ENCODE measurements around the gene NTNG1. TPM values are rescaled to one million over a fixed set of nuclear protein-coding genes. Genes with fewer than 3 reads are reported as not detected.

Gene NTNG1
- total and polyA plus RNA-seq, 2 of the 13 experiments (the other 11 are each of a cell fraction or from before 2014, with no cell fraction given), result not detected

DNA sequence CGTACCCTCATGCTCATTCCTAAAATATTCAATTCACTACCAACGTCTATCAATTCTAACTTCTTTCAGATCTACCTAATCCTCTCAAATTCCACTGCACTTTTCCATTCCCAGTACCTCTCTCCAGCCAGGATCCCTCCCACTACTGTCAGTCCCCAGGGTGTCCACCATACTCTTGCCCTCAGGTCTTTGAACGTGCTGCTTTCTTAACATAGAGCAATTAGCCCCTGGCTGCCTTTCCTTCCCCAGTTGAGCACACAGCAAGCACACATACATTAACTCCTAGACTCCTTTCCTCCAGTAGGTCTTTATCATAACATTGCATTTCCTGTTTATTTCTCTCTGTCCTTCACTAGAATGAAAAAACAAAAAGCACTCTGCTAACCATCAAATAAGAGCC lies 126.7 kb downstream of the NTNG1 start:
- DNase-seq (ENCODE audit: low spot score), result no peak
- H3K36me3 ChIP-seq (replicated peaks in 1 of 2; ENCODE audit: control insufficient read depth in 1 of 2, insufficient read depth in 2 of 2, low read length in 2 of 2), result no peaks in the 10 kb centered on the region
- CTCF ChIA-PET (ENCODE audit: low intra/inter-chr PET ratio, low total read pairs), result no interaction called here
- TF ChIP-seq ZNF296 (CRISPR knock-in tag; conservative IDR thresholded peaks at IDR 0.05) (no peak), PHB2 (IDR thresholded peaks at IDR 0.05; ENCODE audit: partially characterized antibody) (no peak), ZNF556 (CRISPR knock-in tag; IDR thresholded peaks at IDR 0.05; ENCODE audit: borderline replicate concordance) (no peak), ZIK1 (CRISPR knock-in tag; IDR thresholded peaks at IDR 0.05; ENCODE audit: borderline replicate concordance, low read depth) (no peak), ZNF484 (CRISPR knock-in tag; IDR thresholded peaks at IDR 0.05; ENCODE audit: borderline replicate concordance, low read depth) (no peak), ZNF563 (CRISPR knock-in tag; IDR thresholded peaks at IDR 0.05) (no peak), ETV6 (CRISPR knock-in tag; conservative IDR thresholded peaks at IDR 0.05) (no peak), ZNF747 (CRISPR knock-in tag; IDR thresholded peaks at IDR 0.05; ENCODE audit: borderline replicate concordance) (no peak), ZSCAN9 (CRISPR knock-in tag; IDR thresholded peaks at IDR 0.05; ENCODE audit: borderline replicate concordance) (no peak), ZNF629 (CRISPR knock-in tag; conservative IDR thresholded peaks at IDR 0.05) (no peak), TAF1 (CRISPR knock-in tag; IDR thresholded peaks at IDR 0.05) (no peak), MXI1 (IDR thresholded peaks at IDR 0.05; ENCODE audit: borderline replicate concordance, low read depth, low read length) (no peak), ZZZ3 (CRISPR knock-in tag; IDR thresholded peaks at IDR 0.05; ENCODE audit: borderline replicate concordance) (no peak)
- TF ChIP-seq, protein P1, sequence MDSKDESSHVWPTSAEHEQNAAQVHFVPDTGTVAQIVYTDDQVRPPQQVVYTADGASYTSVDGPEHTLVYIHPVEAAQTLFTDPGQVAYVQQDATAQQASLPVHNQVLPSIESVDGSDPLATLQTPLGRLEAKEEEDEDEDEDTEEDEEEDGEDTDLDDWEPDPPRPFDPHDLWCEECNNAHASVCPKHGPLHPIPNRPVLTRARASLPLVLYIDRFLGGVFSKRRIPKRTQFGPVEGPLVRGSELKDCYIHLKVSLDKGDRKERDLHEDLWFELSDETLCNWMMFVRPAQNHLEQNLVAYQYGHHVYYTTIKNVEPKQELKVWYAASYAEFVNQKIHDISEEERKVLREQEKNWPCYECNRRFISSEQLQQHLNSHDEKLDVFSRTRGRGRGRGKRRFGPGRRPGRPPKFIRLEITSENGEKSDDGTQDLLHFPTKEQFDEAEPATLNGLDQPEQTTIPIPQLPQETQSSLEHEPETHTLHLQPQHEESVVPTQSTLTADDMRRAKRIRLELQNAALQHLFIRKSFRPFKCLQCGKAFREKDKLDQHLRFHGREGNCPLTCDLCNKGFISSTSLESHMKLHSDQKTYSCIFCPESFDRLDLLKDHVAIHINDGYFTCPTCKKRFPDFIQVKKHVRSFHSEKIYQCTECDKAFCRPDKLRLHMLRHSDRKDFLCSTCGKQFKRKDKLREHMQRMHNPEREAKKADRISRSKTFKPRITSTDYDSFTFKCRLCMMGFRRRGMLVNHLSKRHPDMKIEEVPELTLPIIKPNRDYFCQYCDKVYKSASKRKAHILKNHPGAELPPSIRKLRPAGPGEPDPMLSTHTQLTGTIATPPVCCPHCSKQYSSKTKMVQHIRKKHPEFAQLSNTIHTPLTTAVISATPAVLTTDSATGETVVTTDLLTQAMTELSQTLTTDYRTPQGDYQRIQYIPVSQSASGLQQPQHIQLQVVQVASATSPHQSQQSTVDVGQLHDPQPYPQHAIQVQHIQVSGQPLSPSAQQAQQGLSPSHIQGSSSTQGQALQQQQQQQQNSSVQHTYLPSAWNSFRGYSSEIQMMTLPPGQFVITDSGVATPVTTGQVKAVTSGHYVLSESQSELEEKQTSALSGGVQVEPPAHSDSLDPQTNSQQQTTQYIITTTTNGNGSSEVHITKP (CRISPR knock-in tag; IDR thresholded peaks at IDR 0.05; ENCODE audit: low read depth), result no peak
- TF ChIP-seq, protein P2, sequence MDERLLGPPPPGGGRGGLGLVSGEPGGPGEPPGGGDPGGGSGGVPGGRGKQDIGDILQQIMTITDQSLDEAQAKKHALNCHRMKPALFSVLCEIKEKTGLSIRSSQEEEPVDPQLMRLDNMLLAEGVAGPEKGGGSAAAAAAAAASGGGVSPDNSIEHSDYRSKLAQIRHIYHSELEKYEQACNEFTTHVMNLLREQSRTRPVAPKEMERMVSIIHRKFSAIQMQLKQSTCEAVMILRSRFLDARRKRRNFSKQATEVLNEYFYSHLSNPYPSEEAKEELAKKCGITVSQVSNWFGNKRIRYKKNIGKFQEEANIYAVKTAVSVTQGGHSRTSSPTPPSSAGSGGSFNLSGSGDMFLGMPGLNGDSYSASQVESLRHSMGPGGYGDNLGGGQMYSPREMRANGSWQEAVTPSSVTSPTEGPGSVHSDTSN (CRISPR knock-in tag; IDR thresholded peaks at IDR 0.05), result no peak
- no peak overlapping the region for H3K4me3 ChIP-seq (replicated peaks in 1 of 3; ENCODE audit: insufficient read depth in 1 of 3, low read depth in 2 of 3, low read length in 3 of 3)
- POLR2A ChIA-PET, result no interaction called here
- no peaks in the 10 kb centered on the region for H3K4me1 ChIP-seq (ENCODE audit: insufficient read depth, low read length)
- no peak overlapping the region for H3K9ac ChIP-seq (ENCODE audit: insufficient read depth, low read depth, low read length)
- H3K27ac ChIP-seq (ENCODE audit: extremely low read length, insufficient read depth, low read length), result no peak overlapping the region
- in situ Hi-C loops (cut with HindIII; ENCODE audit: extremely low pct_ligation_motif_present, low pct_unique_long_range_greater_than_20kb), result no loop called here
- no peak for FAIRE-seq
- no TSS peak for BruUV-seq (replicated peaks)
- intact Hi-C loops (cut with micrococcal nuclease; ENCODE audit: unreplicated experiment), result no loop called here
- ATAC-seq, result no peak
- no peaks in the 10 kb centered on the region for H3K79me2 ChIP-seq (ENCODE audit: insufficient read depth, low read length)
- H3K4me2 ChIP-seq (ENCODE audit: low read depth, low read length), result no peak overlapping the region
- no peaks in the 10 kb centered on the region for H3K9me3 ChIP-seq (ENCODE audit: low read length)
- no peak overlapping the region for H2AFZ ChIP-seq (ENCODE audit: low read length)
- H4K20me1 ChIP-seq (ENCODE audit: insufficient read depth, low read length), result no peaks in the 10 kb centered on the region
- H3K27me3 ChIP-seq (ENCODE audit: control insufficient read depth in 1 of 2, insufficient read depth in 2 of 2, low read length in 2 of 2), result no peaks in the 10 kb centered on the region
- 9% methylated on average over 3 of the region's 3 CpGs for WGBS (ENCODE audit: low lambda C conversion rate)
